NCI-H2171 (cell line): Measurements from ENCODE around the gene ACTR1B.
"Not testable (repeated sequence)": the region's sequence is repeated elsewhere in the genome, so short reads cannot be mapped to it uniquely, and the experiment has no call there.

Experiments
- DNase-seq: peaks from one replicate; lab custom pipeline; 2025; lab: John Stamatoyannopoulos, UW

ACTR1B gene

GRCh38 chr2:97658691-97659157 lies 5.1 kb downstream of the ACTR1B start:
- DNase-seq: no peak

- no peak for DNase-seq
These were observed 5.7 kb downstream of the ACTR1B start for GRCh38 chr2:97657986-97658690.

GRCh38 chr2:97656905-97657587 lies 6.8 kb downstream of the ACTR1B start:
- no peak for DNase-seq

GRCh38 chr2:97656129-97656755 lies 7.6 kb downstream of the ACTR1B start:
- no peak for DNase-seq

- DNase-seq: no peak
These were observed 9.1 kb downstream of the ACTR1B start for GRCh38 chr2:97654791-97655190.

- DNase-seq: no peak
These were observed 9.5 kb downstream of the ACTR1B start for GRCh38 chr2:97654309-97654708.

- DNase-seq: no peak
These were observed 10.0 kb downstream of the ACTR1B start for GRCh38 chr2:97653874-97654273.

GRCh38 chr2:97653473-97653872 lies 10.4 kb downstream of the ACTR1B start:
- DNase-seq: no peak

GRCh38 chr2:97651114-97651513 lies 12.7 kb downstream of the ACTR1B start:
- no peak for DNase-seq

GRCh38 chr2:97646977-97647376 lies 16.9 kb downstream of the ACTR1B start:
- no peak for DNase-seq

GRCh38 chr2:97645695-97646629 lies 17.9 kb downstream of the ACTR1B start, which contains the start of gene COX5B:
TSS of gene COX5B (plus strand) at chr2:97646062. CDS start at chr2:97646087, 25 bp downstream.
- DNase-seq: peak; percentile 95

GRCh38 chr2:97645112-97645694 lies 18.6 kb downstream of the ACTR1B start:
- no peak for DNase-seq

- DNase-seq: no peak
These were observed 19.7 kb downstream of the ACTR1B start for GRCh38 chr2:97644023-97644717.

GRCh38 chr2:97626049-97626430 lies 37.8 kb downstream of the ACTR1B start:
- not testable (repeated sequence) for DNase-seq

- not testable (repeated sequence) for DNase-seq
These were observed 38.3 kb downstream of the ACTR1B start for GRCh38 chr2:97625354-97626048.

GRCh38 chr2:97622976-97623375 lies 40.9 kb downstream of the ACTR1B start:
- not testable (repeated sequence) for DNase-seq

GRCh38 chr2:97620492-97620891 lies 43.4 kb downstream of the ACTR1B start:
- DNase-seq: not testable (repeated sequence)

GRCh38 chr2:97618939-97619827 lies 44.7 kb downstream of the ACTR1B start:
- DNase-seq: not testable (repeated sequence)

GRCh38 chr2:97617911-97618310 lies 45.9 kb downstream of the ACTR1B start:
- no peak for DNase-seq
